Activated effector memory CD4-positive, alpha-beta T cell treated with Interleukin-2 at 50 U/mL for 16 hours (primary cell): ENCODE results near the gene DNAJB6.

Experiments
- DNase-seq: peaks from one replicate; pipeline ENCODE4 v3.0.0-alpha.2; 2020

Gene DNAJB6

GRCh38 chr7:157429680-157430224, 92.9 kb downstream of the DNAJB6 start:
- no peak for DNase-seq

GRCh38 chr7:157430721-157431120, 93.9 kb downstream of the DNAJB6 start:
- DNase-seq: no peak

- DNase-seq: no peak
Observed at GRCh38 chr7:157431173-157431950, 94.6 kb downstream of the DNAJB6 start.

- DNase-seq: no peak
Observed at GRCh38 chr7:157431951-157432540, 95.2 kb downstream of the DNAJB6 start.

GRCh38 chr7:157432541-157432956, 95.7 kb downstream of the DNAJB6 start:
- no peak for DNase-seq

GRCh38 chr7:157432957-157433576, 96.3 kb downstream of the DNAJB6 start:
- DNase-seq: peak; percentile 47

- DNase-seq: no peak
Observed at GRCh38 chr7:157433628-157434027, 96.8 kb downstream of the DNAJB6 start.

- DNase-seq: no peak
Observed at GRCh38 chr7:157434231-157434630, 97.4 kb downstream of the DNAJB6 start.

- DNase-seq: no peak
Observed at GRCh38 chr7:157434701-157435100, 97.9 kb downstream of the DNAJB6 start.

- DNase-seq: no peak
Observed at GRCh38 chr7:157436076-157436475, 99.3 kb downstream of the DNAJB6 start.

- DNase-seq: no peak
Observed at GRCh38 chr7:157436763-157437480, 100.1 kb downstream of the DNAJB6 start.

GRCh38 chr7:157437519-157438061, 100.8 kb downstream of the DNAJB6 start:
- no peak for DNase-seq

GRCh38 chr7:157438121-157439025, 101.6 kb downstream of the DNAJB6 start:
- DNase-seq: no peak

- no peak for DNase-seq
Observed at GRCh38 chr7:157439149-157439548, 102.3 kb downstream of the DNAJB6 start.

GRCh38 chr7:157439761-157440160, 103.0 kb downstream of the DNAJB6 start:
- no peak for DNase-seq

GRCh38 chr7:157440346-157441022, 103.7 kb downstream of the DNAJB6 start:
- DNase-seq: no peak

- DNase-seq: no peak
Observed at GRCh38 chr7:157441023-157441399, 104.2 kb downstream of the DNAJB6 start.

GRCh38 chr7:157442456-157442855, 105.7 kb downstream of the DNAJB6 start:
- no peak for DNase-seq

GRCh38 chr7:157442993-157443831, 106.4 kb downstream of the DNAJB6 start:
- DNase-seq: no peak
